GM21390 (cell line): ENCODE measurements around the gene RNU11.
"Not testable (repeated sequence)": the region's sequence is repeated elsewhere in the genome, so short reads cannot be mapped to it uniquely, and the experiment has no call there.

ENCODE experiments used
- ATAC-seq: cut with Tn5 transposase; IDR thresholded peaks from one replicate; pipeline ENCODE4 v1.9.1; 2021; ENCODE audit not compliant: unreplicated experiment

RNU11 gene

GRCh38 chr1:28648474-28649198 is at the start of gene RNU11:
Gene RNU11, plus strand, starts transcription at chr1:28648600.
- ATAC-seq, result peak; percentile 67

GRCh38 chr1:28601696-28602095 is 46.7 kb upstream of the RNU11 start:
- no peak for ATAC-seq

GRCh38 chr1:28602536-28603439 is 45.6 kb upstream of the RNU11 start:
- ATAC-seq, result no peak

- no peak for ATAC-seq
Measured at GRCh38 chr1:28604411-28604810, 44.0 kb upstream of the RNU11 start.

GRCh38 chr1:28604962-28605361 is 43.4 kb upstream of the RNU11 start:
- ATAC-seq, result no peak

- ATAC-seq, result no peak
Measured at GRCh38 chr1:28606771-28607170, 41.6 kb upstream of the RNU11 start.

- ATAC-seq, result no peak
Measured at GRCh38 chr1:28613175-28613574, 35.2 kb upstream of the RNU11 start.

GRCh38 chr1:28631713-28632112 is 16.7 kb upstream of the RNU11 start:
- no peak for ATAC-seq

- no peak for ATAC-seq
Measured at GRCh38 chr1:28632560-28632959, 15.8 kb upstream of the RNU11 start.

- no peak for ATAC-seq
Measured at GRCh38 chr1:28640766-28641165, 7.6 kb upstream of the RNU11 start.

GRCh38 chr1:28642056-28642846 is 6.1 kb upstream of the RNU11 start:
- ATAC-seq, result peak; percentile 7

- peak; percentile 71 for ATAC-seq
Measured at GRCh38 chr1:28642847-28643635, 5.4 kb upstream of the RNU11 start, which contains the start of gene TAF12. Gene TAF12, minus strand, starts transcription at chr1:28643067. Its CDS starts 20,986 bp downstream, at chr1:28622081.

GRCh38 chr1:28644494-28644893 is 3.9 kb upstream of the RNU11 start:
- no peak for ATAC-seq

- ATAC-seq, result not testable (repeated sequence)
Measured at GRCh38 chr1:28645406-28645805, 3.0 kb upstream of the RNU11 start.

- ATAC-seq, result no peak
Measured at GRCh38 chr1:28646040-28646439, 2.4 kb upstream of the RNU11 start.

GRCh38 chr1:28648008-28648473 is 359 bp upstream of the RNU11 start:
- peak; percentile 65 for ATAC-seq

- not testable (repeated sequence) for ATAC-seq
Measured at GRCh38 chr1:28653063-28653462, 4.7 kb downstream of the RNU11 start.

GRCh38 chr1:28653870-28654269 is 5.5 kb downstream of the RNU11 start:
- not testable (repeated sequence) for ATAC-seq

GRCh38 chr1:28655448-28656311 is 7.3 kb downstream of the RNU11 start:
- not testable (repeated sequence) for ATAC-seq
